ENCODE results near the gene KCNJ10. TPM values are rescaled to one million over a fixed set of nuclear protein-coding genes. Genes with fewer than 3 reads are reported as not detected.

The KCNJ10 gene
- total RNA-seq, 2 donors from 2014 or later = not detected

- Histone ChIP-seq H3K27ac (no peak overlapping the region), H3K27me3 (replicated peaks; ENCODE audit: insufficient read depth) (no peaks in the 10 kb centered on the region), H3K36me3 (no peaks in the 10 kb centered on the region), H3K9me3 (no peaks in the 10 kb centered on the region), H3K4me3 (no peak overlapping the region), H3K4me1 (replicated peaks) (no peaks in the 10 kb centered on the region)
- 72% methylated on average over 1 of the region's 1 CpG for WGBS
- TF ChIP-seq POLR2A (IDR thresholded peaks at IDR 0.05) = no peak
- no peak for TF ChIP-seq POLR2AphosphoS5 (IDR thresholded peaks at IDR 0.05)
- no peak for TF ChIP-seq CTCF (IDR thresholded peaks at IDR 0.05)
- intact Hi-C loops (cut with DNase I) = no loop called here
- DNase-seq (ENCODE audit: low spot score) = no peak
Observed at GRCh38 chr1:160040476-160040875, 29.5 kb downstream of the KCNJ10 start.

DNA sequence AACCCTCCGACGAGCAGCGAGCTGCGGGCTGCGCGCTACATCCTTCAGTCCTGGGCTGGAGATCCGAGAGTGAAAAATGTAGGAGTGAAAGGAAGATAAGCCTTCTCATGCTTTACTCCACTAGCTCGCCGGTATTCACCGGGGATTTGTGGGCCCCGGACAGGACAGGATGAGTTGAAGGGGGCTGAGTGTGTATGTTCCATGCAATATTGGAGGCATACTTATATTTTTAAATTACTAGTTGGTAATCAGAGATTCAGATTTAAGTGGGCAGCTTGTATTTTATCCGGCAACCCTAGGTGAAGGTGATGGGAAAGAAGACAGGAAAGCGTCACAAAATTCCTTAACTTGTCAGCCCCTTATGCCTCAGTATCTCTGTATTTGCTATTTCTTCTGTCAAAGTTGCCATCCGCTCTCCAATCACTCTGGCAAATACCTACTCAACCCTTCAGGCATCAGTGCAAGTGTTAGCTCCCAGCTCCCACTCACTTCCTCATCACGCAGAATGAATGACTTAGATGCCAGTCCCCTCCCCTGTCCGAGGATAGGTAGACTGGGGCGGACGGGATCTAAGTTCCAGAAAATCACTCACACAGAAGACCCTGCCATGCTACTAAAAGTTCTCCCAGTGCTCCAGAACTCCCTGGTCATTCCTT, 37.7 kb downstream of the KCNJ10 start:
- 1% methylated on average over 18 of the region's 18 CpGs for WGBS
- Histone ChIP-seq H3K4me1 (replicated peaks) (no peaks in the 10 kb centered on the region), H3K36me3 (no peaks in the 10 kb centered on the region), H3K27me3 (replicated peaks; ENCODE audit: insufficient read depth) (no peaks in the 10 kb centered on the region), H3K9me3 (no peaks in the 10 kb centered on the region), H3K4me3 (peak overlapping the region; percentile 55 to 71), H3K27ac (peak overlapping the region; percentile 61 to 78)
- no peak for DNase-seq (ENCODE audit: low spot score)
- TF ChIP-seq CTCF (IDR thresholded peaks at IDR 0.05) = no peak
- TF ChIP-seq POLR2A (IDR thresholded peaks at IDR 0.05) = no peak
- TF ChIP-seq POLR2AphosphoS5 (IDR thresholded peaks at IDR 0.05) = no peak
- intact Hi-C loops (cut with DNase I) = no loop called here

DNA sequence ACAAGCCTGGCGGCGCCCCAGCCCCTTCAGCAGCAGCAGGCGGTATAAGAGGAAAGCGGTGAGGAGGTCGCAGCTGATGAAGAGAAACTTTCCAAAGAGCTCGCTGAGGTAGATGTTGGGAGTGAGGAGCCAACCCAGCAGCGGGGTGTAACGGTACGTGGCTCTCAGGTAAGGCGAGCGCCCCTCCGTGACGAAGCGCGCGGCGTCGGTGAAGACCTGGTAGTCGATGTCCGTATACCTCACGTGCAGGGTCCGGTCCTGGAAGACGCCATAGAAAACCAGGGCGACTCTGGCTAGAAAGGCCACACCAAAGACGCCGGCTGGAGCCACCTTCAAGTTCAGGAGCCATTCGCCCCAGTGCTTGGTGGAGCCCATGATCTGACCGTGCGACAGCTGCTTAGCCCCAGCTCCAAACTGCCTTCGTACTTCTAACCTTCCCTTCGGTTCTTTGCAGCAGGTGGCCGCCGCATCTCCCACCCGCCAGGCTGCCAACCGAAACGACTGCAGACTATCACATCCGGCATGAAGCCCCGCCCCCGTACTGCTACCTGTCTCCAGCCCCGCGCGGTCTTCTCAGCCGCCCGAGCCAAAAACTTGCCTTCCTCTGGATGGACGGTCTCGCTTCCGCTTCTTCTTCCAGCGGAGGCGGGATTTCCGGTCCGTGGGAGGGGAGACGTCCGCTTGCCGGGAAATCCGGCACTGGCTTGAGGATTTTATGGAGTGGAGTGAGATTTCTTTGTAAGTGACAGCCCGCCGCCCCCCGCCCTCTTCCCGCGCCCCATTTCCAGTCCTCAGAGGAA, 38.4 kb downstream of the KCNJ10 start, which contains the start of gene PIGM:
PIGM (minus strand) TSS at position 626 of the 800 bp plus-strand sequence; CDS start at position 375, 251 bp downstream.
- no peaks in the 10 kb centered on the region for H3K9me3 ChIP-seq
- H3K36me3 ChIP-seq = no peaks in the 10 kb centered on the region
- peak within 1 kb of the TSS; percentile 61 to 78 for H3K27ac ChIP-seq
- H3K4me1 ChIP-seq (replicated peaks) = no peaks in the 10 kb centered on the region
- no peaks in the 10 kb centered on the region for H3K27me3 ChIP-seq (replicated peaks; ENCODE audit: insufficient read depth)
- intact Hi-C loops (cut with DNase I) = no loop called here
- WGBS = under 1% methylated on average over 60 of the region's 60 CpGs
- H3K4me3 ChIP-seq = peak within 1 kb of the TSS; percentile 55 to 71
- peak; percentile 97 for DNase-seq (ENCODE audit: low spot score)
- TF ChIP-seq CTCF (IDR thresholded peaks at IDR 0.05) (peak in 1 of 4 experiments; percentile 12), POLR2AphosphoS5 (IDR thresholded peaks at IDR 0.05) (peak; percentile 97), POLR2A (IDR thresholded peaks at IDR 0.05) (peak; percentile 47)

GRCh38 chr1:160030657-160031364, 39.1 kb downstream of the KCNJ10 start:
- peak; percentile 21 for DNase-seq (ENCODE audit: low spot score)
- Histone ChIP-seq H3K9me3 (no peaks in the 10 kb centered on the region), H3K4me1 (replicated peaks) (no peaks in the 10 kb centered on the region), H3K4me3 (peak overlapping the region; percentile 55 to 71), H3K27me3 (replicated peaks; ENCODE audit: insufficient read depth) (no peaks in the 10 kb centered on the region), H3K27ac (peak overlapping the region; percentile 61 to 78), H3K36me3 (no peaks in the 10 kb centered on the region)
- 6% methylated on average over 23 of the region's 23 CpGs for WGBS
- intact Hi-C loops (cut with DNase I) = no loop called here
- TF ChIP-seq POLR2A (IDR thresholded peaks at IDR 0.05) (no peak), POLR2AphosphoS5 (IDR thresholded peaks at IDR 0.05) (no peak), CTCF (IDR thresholded peaks at IDR 0.05) (no peak)
